Mucosa of stomach (tissue), 1 donor: ENCODE data around the gene EFCAB11.
"Not testable (repeated sequence)": the region's sequence is repeated elsewhere in the genome, so short reads cannot be mapped to it uniquely, and the experiment has no call there.

Experiments used
- H3K27me3 ChIP-seq: one replicate; pipeline ENCODE4 v1.7.0; 2013; ENCODE audit warnings: mild to moderate bottlenecking, low read length; ENCODE audit not compliant: control insufficient read depth, insufficient read depth
- H3K36me3 ChIP-seq: one replicate; pipeline ENCODE4 v1.7.0; 2013; ENCODE audit warnings: low read length; ENCODE audit not compliant: control insufficient read depth, insufficient read depth
- H3K4me1 ChIP-seq: one replicate; pipeline ENCODE4 v1.7.0; 2013; ENCODE audit warnings: mild to moderate bottlenecking, low read length; ENCODE audit not compliant: control insufficient read depth, insufficient read depth
- H3K4me3 ChIP-seq: one replicate; pipeline ENCODE4 v1.7.0; 2013; ENCODE audit warnings: low read length
- H3K9ac ChIP-seq: one replicate; pipeline ENCODE4 v1.7.0; 2013; ENCODE audit warnings: mild to moderate bottlenecking, low read length, moderate library complexity
- H3K9me3 ChIP-seq: one replicate; pipeline ENCODE4 v1.7.0; 2013; ENCODE audit warnings: mild to moderate bottlenecking, low read length, moderate library complexity; ENCODE audit not compliant: control insufficient read depth
- donor health status: Pancreatic carcinoma.

The EFCAB11 gene

DNA sequence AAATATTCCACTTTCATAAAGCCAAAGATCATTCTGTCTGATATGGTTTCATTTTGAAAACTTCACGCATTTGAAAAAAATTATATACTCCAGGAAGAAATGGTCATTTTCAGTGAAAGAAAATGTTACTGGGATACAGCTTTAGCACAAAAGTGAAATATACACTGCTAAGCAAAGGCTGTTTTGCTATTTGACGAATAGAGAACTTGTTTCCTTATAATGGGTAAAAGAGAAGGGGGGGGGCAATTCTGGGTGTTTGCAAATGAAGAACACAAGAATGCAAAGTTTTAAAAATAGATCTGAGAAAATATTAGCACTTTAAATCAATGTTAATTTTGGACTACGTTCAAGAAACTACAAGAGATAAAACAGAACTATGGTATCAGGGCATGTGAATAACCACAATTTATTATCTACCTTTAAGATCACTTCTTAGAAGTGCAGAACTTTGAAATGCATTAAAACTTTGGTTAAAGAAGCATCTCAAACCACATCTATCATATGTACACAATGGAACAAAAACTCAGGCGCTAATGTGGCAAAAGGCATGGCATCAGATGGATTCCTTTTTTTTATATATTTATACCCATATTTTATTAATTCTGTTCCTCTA lies 51.1 kb downstream of the EFCAB11 start:
- Histone ChIP-seq H3K36me3 (no peaks in the 10 kb centered on the region), H3K4me3 (no peak overlapping the region), H3K4me1 (peaks cover 8% of the 10 kb centered on the region), H3K9ac (no peak overlapping the region), H3K9me3 (no peaks in the 10 kb centered on the region), H3K27me3 (no peaks in the 10 kb centered on the region)

DNA sequence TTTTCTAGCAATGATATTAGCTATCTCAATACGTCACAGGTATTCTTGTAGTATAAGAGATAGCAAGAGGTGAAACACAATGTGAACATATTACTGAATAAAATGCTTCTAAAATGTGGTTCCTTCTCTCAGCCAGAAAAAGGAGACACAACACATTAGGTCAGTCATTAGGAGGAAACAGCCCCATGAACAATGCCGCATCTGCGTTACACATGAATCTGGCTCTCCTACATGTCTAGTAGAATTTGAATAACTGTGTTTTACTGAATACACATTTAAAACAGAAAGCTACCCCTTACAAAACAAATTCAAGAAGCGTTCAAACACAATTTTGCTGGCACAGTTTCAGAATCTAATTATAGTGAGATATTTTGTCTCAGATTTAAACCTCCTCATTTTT lies 51.6 kb downstream of the EFCAB11 start:
- peaks cover 8% of the 10 kb centered on the region for H3K4me1 ChIP-seq
- H3K36me3 ChIP-seq = no peaks in the 10 kb centered on the region
- H3K9me3 ChIP-seq = no peaks in the 10 kb centered on the region
- no peaks in the 10 kb centered on the region for H3K27me3 ChIP-seq
- no peak overlapping the region for H3K9ac ChIP-seq
- H3K4me3 ChIP-seq = no peak overlapping the region

DNA sequence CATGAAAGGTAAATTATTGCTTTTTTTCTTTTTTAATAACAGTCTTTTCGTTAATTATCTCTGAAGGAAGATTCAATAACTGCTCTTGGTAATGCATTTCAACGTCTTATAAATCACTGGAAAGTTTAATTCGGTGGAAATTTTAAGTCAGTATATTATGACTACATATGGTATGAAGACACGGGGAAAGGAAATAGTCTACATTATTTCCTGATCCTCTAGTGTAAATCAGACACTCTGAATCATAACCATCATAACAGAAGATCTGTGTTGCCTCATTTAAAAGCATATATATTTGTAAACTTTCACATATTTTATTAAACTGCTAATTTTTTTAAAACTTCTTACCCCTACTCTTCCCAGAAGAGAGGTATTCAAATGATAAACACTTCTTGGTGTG lies 53.7 kb downstream of the EFCAB11 start:
- H3K9ac ChIP-seq = no peak overlapping the region
- H3K36me3 ChIP-seq = no peaks in the 10 kb centered on the region
- H3K4me1 ChIP-seq = peaks cover 8% of the 10 kb centered on the region
- no peaks in the 10 kb centered on the region for H3K9me3 ChIP-seq
- no peak overlapping the region for H3K4me3 ChIP-seq
- no peaks in the 10 kb centered on the region for H3K27me3 ChIP-seq

DNA sequence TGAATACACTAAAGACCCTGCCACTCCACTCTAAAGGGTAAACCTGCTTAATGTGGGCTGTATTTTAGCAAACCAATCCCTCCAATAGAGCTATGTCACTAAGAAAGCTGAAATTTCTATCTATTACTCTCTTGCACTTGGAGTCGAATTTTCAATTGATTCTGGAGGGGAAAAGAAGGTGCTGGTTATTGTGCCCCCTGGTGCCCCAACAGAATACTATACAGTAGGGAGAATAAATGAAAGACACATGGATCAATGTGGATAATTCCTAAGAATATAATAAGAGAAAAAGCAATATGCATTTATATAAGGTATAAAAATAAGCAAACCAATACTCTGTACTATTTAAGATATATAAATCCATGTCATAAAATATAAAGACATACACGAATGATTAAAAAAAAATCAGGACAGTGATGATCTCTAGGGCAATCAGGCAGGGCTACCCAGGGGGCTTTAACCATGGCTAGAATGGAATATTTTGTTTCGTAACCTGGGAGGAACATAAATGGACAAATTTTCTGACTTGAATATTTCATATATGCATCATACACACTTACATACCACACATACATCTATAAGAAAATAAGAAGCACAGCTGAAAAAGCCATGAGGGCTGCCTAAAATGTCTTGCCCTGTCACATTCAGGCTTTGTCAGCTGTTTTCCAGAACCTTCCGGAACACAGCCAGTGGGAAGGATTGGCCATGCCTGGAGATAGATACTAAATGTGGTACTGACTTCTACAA lies 54.4 kb downstream of the EFCAB11 start:
- no peaks in the 10 kb centered on the region for H3K27me3 ChIP-seq
- peaks cover 8% of the 10 kb centered on the region for H3K4me1 ChIP-seq
- H3K9ac ChIP-seq = no peak overlapping the region
- no peaks in the 10 kb centered on the region for H3K9me3 ChIP-seq
- no peak overlapping the region for H3K4me3 ChIP-seq
- H3K36me3 ChIP-seq = no peaks in the 10 kb centered on the region

DNA sequence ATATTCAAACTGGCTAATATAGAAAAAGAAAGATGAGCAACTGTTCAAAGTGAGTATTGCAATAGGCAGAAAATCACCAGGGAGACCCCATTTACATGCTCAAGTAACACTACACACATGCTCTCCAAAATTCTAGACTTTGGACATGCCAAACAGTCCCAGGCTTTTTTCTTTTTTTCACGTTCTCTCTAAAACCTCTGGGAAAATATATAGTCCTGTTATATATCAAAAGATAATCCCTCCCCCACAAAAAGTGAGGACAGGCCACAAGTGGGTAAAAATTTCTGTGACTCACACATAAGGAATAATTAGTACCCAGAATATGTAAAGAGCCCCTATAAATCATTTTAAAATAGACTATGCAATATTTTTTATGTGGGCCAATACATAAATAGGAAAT lies 55.2 kb downstream of the EFCAB11 start:
- H3K27me3 ChIP-seq = no peaks in the 10 kb centered on the region
- no peaks in the 10 kb centered on the region for H3K36me3 ChIP-seq
- no peak overlapping the region for H3K9ac ChIP-seq
- no peaks in the 10 kb centered on the region for H3K9me3 ChIP-seq
- H3K4me3 ChIP-seq = no peak overlapping the region
- H3K4me1 ChIP-seq = peaks cover 8% of the 10 kb centered on the region

DNA sequence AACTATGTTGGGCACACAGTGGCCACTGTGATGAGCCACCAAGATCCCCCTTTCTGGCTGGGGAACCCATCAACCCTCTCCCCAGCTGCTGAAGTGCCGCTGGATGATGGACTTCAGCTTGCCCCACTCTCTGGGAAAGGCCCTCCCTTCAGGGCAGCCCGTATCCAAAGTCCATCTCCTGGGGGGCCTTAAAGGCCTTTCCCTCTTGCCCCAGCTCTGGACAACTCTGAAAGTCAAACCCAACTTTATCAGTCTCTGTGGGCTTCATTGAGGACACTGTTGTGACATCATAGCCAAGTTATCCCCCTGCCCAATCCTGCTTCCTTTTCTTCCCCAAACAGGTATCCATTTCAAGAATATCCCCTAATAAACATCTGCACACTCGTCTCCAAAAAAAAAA lies 61.1 kb downstream of the EFCAB11 start:
- not testable (repeated sequence) for H3K4me3 ChIP-seq, H3K27me3 ChIP-seq, H3K36me3 ChIP-seq

DNA sequence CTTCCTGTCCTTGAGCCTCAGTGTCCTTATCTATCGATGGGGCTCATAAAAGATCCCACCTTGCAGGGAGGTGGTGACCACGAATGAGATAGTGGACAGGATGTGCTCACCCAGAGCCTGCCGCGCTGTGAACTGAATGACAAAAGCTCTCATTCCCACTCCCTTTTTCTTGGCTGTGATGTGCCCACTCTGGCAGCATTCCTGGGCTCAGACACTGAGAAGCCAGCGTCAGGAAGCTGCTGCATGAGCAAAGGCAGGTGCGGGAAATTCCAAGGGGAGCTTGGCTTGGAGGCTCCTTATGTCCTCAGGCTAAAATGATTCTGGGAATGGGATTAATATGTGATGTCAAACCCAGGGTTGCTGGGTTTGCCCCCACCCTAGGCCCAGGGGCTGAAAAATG lies 61.6 kb downstream of the EFCAB11 start:
- H3K36me3 ChIP-seq = no peaks in the 10 kb centered on the region
- no peaks in the 10 kb centered on the region for H3K4me1 ChIP-seq
- no peak overlapping the region for H3K4me3 ChIP-seq
- no peaks in the 10 kb centered on the region for H3K27me3 ChIP-seq
- H3K9me3 ChIP-seq = no peaks in the 10 kb centered on the region
- no peak overlapping the region for H3K9ac ChIP-seq

More for the DNA sequence above, 61.1 kb downstream of the EFCAB11 start:
- H3K4me1 ChIP-seq, H3K9ac ChIP-seq, H3K9me3 ChIP-seq: not testable (repeated sequence)

DNA sequence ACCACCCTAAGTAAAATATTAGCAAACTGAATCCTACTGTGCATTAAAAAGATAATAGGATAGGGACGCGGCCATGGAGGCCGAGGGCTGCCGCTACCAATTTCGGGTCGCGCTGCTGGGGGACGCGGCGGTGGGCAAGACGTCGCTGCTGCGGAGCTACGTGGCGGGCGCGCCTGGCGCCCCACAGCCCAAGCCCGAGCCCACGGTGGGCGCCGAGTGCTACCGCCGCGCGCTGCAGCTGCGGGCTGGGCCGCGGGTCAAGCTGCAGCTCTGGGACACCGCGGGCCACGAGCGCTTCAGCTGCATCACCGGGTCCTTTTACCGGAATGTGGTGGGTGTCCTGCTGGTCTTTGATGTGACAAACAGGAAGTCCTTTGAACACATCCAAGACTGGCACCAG lies 62.8 kb downstream of the EFCAB11 start:
- H3K4me3 ChIP-seq, H3K27me3 ChIP-seq, H3K4me1 ChIP-seq, H3K36me3 ChIP-seq, H3K9ac ChIP-seq, H3K9me3 ChIP-seq: not testable (repeated sequence)

DNA sequence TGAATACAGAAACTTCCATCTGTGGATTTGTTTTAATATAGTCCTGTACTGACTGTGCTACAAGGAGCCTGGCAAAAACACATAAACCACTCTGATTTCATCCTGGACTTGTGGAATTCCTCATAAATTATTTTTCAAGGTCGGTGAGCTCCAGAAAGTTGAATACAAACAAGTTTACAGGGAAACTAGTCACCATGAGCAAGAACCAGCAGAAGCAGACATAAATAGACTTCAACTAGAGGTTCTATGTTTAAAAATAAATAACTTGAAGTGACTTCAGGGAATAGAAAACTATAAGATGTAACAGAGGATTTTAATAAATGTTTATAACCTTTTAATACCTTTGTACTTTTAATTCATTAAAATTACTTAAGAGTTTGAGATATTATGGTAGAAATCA lies 63.5 kb downstream of the EFCAB11 start:
- H3K27me3 ChIP-seq = no peaks in the 10 kb centered on the region
- H3K36me3 ChIP-seq = no peaks in the 10 kb centered on the region
- H3K9me3 ChIP-seq = no peaks in the 10 kb centered on the region
- H3K9ac ChIP-seq = no peak overlapping the region
- no peaks in the 10 kb centered on the region for H3K4me1 ChIP-seq
- H3K4me3 ChIP-seq = no peak overlapping the region

DNA sequence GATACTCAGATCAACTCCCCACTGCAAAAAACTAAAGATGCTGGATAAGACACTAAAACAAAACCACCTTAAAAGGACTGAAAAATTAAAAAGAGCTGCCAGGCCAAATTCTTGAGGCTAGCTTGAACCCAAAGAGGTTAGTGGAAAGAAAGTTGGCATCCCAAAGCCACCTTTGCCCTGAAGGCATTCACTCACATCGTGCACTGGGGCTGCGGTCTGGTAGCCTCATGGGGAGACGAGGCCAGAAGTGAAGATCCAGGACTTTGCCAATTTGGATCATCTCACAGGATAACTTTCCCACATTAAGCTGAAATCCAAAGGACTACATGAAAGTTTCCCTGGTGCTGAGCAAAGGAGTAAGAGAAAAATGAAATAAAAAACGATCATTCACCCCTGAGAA lies 63.9 kb downstream of the EFCAB11 start:
- no peaks in the 10 kb centered on the region for H3K27me3 ChIP-seq
- no peak overlapping the region for H3K9ac ChIP-seq
- H3K4me3 ChIP-seq = no peak overlapping the region
- H3K9me3 ChIP-seq = no peaks in the 10 kb centered on the region
- H3K36me3 ChIP-seq = no peaks in the 10 kb centered on the region
- no peaks in the 10 kb centered on the region for H3K4me1 ChIP-seq

DNA sequence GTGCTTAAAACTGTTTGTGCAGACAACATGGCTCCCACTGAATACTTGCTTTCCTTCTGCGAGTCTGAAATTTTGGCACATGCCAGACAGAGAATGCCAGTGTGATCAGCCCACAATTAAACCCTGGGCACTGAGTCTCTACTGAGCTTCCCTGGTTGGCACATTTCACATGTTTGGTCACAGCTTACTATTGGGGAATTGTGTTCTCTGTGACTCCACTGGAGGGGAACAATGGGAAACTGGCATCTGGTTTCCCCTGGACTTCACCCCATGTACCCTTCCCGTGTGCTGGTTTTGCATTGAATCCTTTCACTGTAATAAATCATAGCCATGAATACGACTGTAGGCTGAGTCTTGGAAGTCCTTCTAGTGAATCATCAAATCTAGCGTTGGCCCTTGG lies 64.9 kb downstream of the EFCAB11 start:
- Histone ChIP-seq H3K4me3 (no peak overlapping the region), H3K27me3 (no peaks in the 10 kb centered on the region), H3K36me3 (no peaks in the 10 kb centered on the region), H3K4me1 (no peaks in the 10 kb centered on the region), H3K9ac (no peak overlapping the region), H3K9me3 (no peaks in the 10 kb centered on the region)

DNA sequence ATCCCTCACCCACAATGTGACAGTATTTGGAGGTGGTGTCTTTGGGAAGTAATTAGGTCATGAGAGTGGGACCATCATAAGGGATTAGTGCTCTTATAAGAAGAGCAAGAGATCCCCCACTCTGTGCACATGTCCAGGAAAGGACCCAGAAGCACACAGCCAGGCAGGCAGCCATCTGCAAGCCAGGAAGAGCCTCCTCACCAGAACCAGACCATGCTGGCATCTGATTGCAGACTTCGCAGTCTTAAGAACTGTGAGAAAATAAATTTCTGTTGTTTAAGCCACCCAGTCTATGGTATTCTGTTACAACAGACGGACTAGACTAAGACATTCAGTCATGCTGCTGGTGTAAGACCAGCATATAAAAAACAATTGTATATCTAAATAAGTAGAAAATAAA lies 69.8 kb downstream of the EFCAB11 start:
- no peaks in the 10 kb centered on the region for H3K9me3 ChIP-seq
- no peaks in the 10 kb centered on the region for H3K36me3 ChIP-seq
- H3K27me3 ChIP-seq = no peaks in the 10 kb centered on the region
- no peak overlapping the region for H3K9ac ChIP-seq
- H3K4me3 ChIP-seq = no peak overlapping the region
- H3K4me1 ChIP-seq = no peaks in the 10 kb centered on the region
